Kidney epithelial cell (primary cell): ENCODE data around the gene JAKMIP3. TPM values are rescaled to one million over a fixed set of nuclear protein-coding genes. Genes with fewer than 3 reads are reported as not detected.

ENCODE experiments used
- DNase-seq: peaks from one replicate; pipeline ENCODE4 v3.0.0-alpha.2; 2010; ENCODE audit warnings: low read depth
- H3K27me3 ChIP-seq: 2 replicates; pipeline ENCODE4 v1.6.0; 2011; ENCODE audit warnings: low read length; ENCODE audit not compliant: control insufficient read depth, insufficient read depth
- H3K36me3 ChIP-seq: 2 replicates; pipeline ENCODE4 v1.5.1; 2011; ENCODE audit warnings: low read length; ENCODE audit not compliant: control insufficient read depth, insufficient read depth
- H3K4me3 ChIP-seq: 2 replicates; pipeline ENCODE4 v1.5.1; 2011; ENCODE audit warnings: low read depth, mild to moderate bottlenecking, control low read depth, low read length
- total RNA-seq: library from RNA; depleted of rRNA; stranded (reverse); fragments of >200 nt; gene quantifications from 2 replicates; pipeline ENCODE4 v1.2.3, GENCODE V29; 2015
- TF ChIP-seq, protein P1 (sequence below): IDR thresholded peaks from 2 replicates; pipeline ENCODE4 v1.5.1; 2011; ENCODE audit warnings: mild to moderate bottlenecking, moderate library complexity, low read length, control low read depth, inconsistent platforms; ENCODE audit not compliant: insufficient read depth, poor library complexity, severe bottlenecking

The JAKMIP3 gene
- total RNA-seq, 1 donor from 2014 or later, result not detected

DNA sequence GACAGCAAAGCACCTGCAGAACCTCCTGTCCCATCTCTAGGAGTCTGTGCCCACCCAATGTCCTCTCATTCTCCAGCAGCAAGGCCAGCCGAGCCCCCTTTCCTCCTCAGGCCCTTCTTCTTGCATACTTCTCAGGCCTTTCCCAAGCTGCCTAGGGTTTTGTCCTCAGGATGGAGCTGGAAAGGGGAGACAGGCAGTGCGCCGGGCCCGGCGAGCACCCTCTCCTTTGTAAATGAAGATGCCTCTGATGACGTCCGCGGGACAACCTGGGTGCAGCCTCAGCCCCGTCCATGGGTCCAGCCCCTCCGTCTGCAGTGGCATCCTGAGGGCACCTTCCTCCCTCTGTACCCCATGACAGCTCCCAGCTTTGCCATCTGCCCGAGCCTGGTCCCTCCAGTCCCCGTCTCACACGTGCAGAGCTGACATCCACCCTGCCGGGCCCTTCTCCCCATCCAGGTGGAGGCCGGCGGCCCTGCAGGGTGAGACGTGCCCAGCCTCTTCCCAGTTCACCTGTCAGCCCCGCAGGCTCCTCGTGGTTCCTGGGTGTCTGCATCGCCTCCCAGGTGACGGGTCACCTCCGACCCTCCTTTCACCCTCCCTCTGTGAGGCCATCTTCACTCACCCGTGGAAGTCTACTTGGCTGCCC is 36.4 kb downstream of the JAKMIP3 start:
- no peak for DNase-seq
- Histone ChIP-seq H3K36me3 (no peaks in the 10 kb centered on the region), H3K4me3 (no peak overlapping the region), H3K27me3 (no peaks in the 10 kb centered on the region)
- TF ChIP-seq, protein P1, sequence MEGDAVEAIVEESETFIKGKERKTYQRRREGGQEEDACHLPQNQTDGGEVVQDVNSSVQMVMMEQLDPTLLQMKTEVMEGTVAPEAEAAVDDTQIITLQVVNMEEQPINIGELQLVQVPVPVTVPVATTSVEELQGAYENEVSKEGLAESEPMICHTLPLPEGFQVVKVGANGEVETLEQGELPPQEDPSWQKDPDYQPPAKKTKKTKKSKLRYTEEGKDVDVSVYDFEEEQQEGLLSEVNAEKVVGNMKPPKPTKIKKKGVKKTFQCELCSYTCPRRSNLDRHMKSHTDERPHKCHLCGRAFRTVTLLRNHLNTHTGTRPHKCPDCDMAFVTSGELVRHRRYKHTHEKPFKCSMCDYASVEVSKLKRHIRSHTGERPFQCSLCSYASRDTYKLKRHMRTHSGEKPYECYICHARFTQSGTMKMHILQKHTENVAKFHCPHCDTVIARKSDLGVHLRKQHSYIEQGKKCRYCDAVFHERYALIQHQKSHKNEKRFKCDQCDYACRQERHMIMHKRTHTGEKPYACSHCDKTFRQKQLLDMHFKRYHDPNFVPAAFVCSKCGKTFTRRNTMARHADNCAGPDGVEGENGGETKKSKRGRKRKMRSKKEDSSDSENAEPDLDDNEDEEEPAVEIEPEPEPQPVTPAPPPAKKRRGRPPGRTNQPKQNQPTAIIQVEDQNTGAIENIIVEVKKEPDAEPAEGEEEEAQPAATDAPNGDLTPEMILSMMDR, result no peak

DNA sequence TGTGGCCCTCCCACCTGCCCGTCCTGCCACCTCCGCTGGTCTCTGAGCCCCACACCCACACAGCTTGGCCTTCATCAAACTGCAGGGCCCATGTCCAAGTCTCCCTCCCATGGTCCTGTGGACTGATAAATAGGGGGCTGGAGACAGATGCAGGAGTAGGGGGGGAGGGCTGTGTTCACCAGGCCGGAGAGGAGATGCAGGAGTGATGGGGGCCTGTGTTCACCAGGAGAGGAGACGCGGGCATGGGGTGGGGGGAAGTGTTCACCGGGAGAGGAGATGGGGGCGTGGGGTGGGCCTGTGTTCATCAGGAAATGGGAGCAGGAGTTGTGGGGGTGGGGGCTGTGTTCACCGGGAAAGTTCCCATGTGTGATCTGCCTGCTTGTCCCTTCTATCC is 37.0 kb downstream of the JAKMIP3 start:
- Histone ChIP-seq H3K36me3 (no peaks in the 10 kb centered on the region), H3K4me3 (no peak overlapping the region), H3K27me3 (peaks cover 3% of the 10 kb centered on the region)
- TF ChIP-seq, protein P1, result no peak
- no peak for DNase-seq

DNA sequence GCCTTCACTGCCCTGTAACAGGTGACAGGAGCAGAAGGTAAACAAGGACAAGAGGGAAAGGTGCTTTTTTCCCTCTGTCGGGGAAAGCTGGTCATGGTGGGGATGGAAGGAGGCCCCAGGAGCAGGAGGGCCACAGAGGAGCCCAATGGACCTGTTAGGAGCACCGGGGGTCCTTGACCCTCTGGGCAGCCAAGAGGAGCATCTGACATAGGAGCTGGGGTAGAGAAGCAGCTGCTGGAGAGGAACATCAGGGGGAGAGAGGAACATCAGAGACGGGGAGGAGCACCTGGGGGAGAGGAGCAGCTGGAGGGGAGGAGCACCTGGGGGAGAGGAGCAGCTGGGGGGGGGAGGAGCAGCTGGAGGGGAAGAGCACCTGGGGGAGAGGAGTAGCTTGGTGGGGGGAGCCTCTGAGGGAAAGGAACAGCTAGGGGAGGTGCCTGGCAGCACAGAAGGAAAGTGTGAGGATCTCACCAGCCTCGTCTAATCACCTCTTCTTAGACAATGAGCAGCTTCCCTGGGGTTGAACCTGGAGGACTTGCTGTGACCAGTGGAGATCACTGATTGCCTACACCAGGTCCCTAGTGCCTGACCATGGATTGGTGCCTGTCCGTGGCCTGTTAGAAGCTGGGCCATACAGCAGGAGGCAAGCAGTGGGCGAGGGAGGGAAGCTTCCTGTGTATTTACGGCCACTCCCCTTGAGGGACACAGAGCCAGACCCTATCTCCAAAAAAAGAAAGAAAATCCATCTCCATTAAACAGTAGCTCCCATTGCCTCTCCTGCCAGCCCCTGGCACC is 37.6 kb downstream of the JAKMIP3 start:
- TF ChIP-seq, protein P1, result no peak
- H3K36me3 ChIP-seq, result no peaks in the 10 kb centered on the region
- DNase-seq, result no peak
- peaks cover 5% of the 10 kb centered on the region for H3K27me3 ChIP-seq
- no peak overlapping the region for H3K4me3 ChIP-seq

DNA sequence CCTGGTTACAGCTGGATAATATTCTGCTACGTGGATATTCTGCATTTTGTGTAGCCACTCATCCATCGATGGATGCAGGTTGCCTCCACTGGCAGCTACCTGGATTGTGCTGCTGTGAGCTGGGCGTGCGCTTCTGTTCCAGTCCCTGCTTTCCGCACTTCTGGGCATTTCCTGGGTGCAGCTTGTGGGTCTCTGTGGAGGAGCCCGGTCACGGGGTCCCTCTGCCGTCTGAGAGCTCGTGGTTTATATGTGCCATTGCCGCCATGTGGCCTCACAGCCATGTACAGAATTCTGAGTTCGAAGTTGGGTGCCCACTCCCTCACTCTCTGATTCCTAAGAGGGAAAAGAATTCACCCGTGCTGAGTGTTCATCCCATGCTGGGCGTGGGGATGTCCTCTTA is 38.3 kb downstream of the JAKMIP3 start:
- TF ChIP-seq, protein P1, result no peak
- DNase-seq, result no peak
- H3K27me3 ChIP-seq, result peaks cover 5% of the 10 kb centered on the region
- H3K4me3 ChIP-seq, result no peak overlapping the region
- no peaks in the 10 kb centered on the region for H3K36me3 ChIP-seq

DNA sequence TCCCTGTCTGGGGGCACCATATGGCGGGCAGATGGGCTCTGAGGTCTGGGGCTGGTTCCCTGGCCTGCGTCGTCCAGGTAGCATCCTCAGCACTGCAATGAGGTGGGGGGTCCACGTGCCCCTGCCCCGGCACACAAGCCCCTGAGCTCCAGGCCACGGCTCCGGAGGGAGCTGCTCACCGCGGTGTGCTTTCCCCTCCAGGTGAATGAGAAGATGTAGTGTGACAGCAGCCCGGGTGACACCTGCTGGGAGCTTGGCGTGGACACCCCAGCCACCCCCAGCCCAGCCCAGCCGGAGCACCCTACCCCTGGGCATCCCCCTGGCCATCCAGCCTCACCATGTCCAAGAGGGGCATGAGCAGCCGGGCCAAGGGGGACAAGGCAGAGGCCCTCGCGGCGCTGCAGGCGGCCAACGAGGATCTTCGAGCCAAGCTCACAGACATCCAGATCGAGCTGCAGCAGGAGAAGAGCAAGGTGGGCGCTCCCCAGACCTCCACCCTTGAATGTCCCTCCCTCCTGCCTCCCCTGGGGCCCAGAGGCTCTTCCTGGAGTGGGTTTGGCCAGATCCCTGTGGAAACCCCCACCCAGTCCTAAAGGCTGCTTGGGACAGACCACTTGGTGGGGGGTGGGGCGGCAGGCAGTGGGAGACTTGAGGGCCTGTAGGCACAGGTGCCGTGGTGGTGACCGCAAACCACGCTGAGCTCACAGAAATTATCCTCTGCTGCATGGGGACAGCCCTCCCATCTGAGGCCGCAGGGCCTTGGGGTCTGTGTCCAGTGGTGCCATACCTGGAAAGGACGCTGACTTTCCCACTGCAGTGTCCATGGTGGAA is 38.9 kb downstream of the JAKMIP3 start:
- TF ChIP-seq, protein P1, result no peak
- Histone ChIP-seq H3K4me3 (no peak overlapping the region), H3K36me3 (no peaks in the 10 kb centered on the region), H3K27me3 (peaks cover 5% of the 10 kb centered on the region)
- no peak for DNase-seq
